ENCODE measurements around the gene SMIM7. TPM values are rescaled to one million over a fixed set of nuclear protein-coding genes. Genes with fewer than 3 reads are reported as not detected.
A peak's percentile ranks its signal among the peaks of the same experiment; 100 is the strongest.
"Not testable (repeated sequence)": the region's sequence is repeated elsewhere in the genome, so short reads cannot be mapped to it uniquely, and the experiment has no call there.

The SMIM7 gene
- total RNA-seq, 1 donor from 2014 or later: 76.7 TPM

- H3K27me3 ChIP-seq: no peaks in the 10 kb centered on the region
- intact Hi-C loops (cut with DNase I): no loop called here
- TF ChIP-seq, protein P1, sequence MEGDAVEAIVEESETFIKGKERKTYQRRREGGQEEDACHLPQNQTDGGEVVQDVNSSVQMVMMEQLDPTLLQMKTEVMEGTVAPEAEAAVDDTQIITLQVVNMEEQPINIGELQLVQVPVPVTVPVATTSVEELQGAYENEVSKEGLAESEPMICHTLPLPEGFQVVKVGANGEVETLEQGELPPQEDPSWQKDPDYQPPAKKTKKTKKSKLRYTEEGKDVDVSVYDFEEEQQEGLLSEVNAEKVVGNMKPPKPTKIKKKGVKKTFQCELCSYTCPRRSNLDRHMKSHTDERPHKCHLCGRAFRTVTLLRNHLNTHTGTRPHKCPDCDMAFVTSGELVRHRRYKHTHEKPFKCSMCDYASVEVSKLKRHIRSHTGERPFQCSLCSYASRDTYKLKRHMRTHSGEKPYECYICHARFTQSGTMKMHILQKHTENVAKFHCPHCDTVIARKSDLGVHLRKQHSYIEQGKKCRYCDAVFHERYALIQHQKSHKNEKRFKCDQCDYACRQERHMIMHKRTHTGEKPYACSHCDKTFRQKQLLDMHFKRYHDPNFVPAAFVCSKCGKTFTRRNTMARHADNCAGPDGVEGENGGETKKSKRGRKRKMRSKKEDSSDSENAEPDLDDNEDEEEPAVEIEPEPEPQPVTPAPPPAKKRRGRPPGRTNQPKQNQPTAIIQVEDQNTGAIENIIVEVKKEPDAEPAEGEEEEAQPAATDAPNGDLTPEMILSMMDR (IDR thresholded peaks at IDR 0.05): no peak
- no peaks in the 10 kb centered on the region for H3K4me1 ChIP-seq
- DNase-seq (no peak), ATAC-seq (no peak)
- H3K36me3 ChIP-seq: no peaks in the 10 kb centered on the region
- H3K9me3 ChIP-seq: no peaks in the 10 kb centered on the region
- H3K27ac ChIP-seq: no peak overlapping the region
- no peak overlapping the region for H3K4me3 ChIP-seq
These were observed 13.3 kb upstream of the SMIM7 start for GRCh38 chr19:16673231-16673630.

GRCh38 chr19:16671652-16672274 lies 11.8 kb upstream of the SMIM7 start:
- no peaks in the 10 kb centered on the region for H3K27me3 ChIP-seq
- no peaks in the 10 kb centered on the region for H3K36me3 ChIP-seq
- no peaks in the 10 kb centered on the region for H3K4me1 ChIP-seq
- intact Hi-C loops (cut with DNase I): no loop called here
- H3K9me3 ChIP-seq: no peaks in the 10 kb centered on the region
- H3K27ac ChIP-seq: no peak overlapping the region
- no peak overlapping the region for H3K4me3 ChIP-seq
- DNase-seq: no peak
- TF ChIP-seq, protein P1 (IDR thresholded peaks at IDR 0.05): no peak
- no peak for ATAC-seq

- Histone ChIP-seq H3K36me3 (no peaks in the 10 kb centered on the region), H3K27me3 (no peaks in the 10 kb centered on the region), H3K9me3 (no peaks in the 10 kb centered on the region), H3K4me3 (no peak overlapping the region), H3K27ac (no peak overlapping the region), H3K4me1 (no peaks in the 10 kb centered on the region)
- ATAC-seq: no peak
- no peak for DNase-seq
- TF ChIP-seq, protein P1 (IDR thresholded peaks at IDR 0.05): no peak
- intact Hi-C loops (cut with DNase I): no loop called here
These were observed 10.3 kb upstream of the SMIM7 start for GRCh38 chr19:16670291-16670690.

- ATAC-seq; H3K4me3 ChIP-seq; H3K36me3 ChIP-seq; H3K27ac ChIP-seq; intact Hi-C loops (cut with DNase I); H3K4me1 ChIP-seq; DNase-seq; H3K9me3 ChIP-seq; H3K27me3 ChIP-seq: not testable (repeated sequence)
These were observed 8.8 kb upstream of the SMIM7 start for GRCh38 chr19:16668702-16669101.

- H3K4me3 ChIP-seq: no peak overlapping the region
- H3K9me3 ChIP-seq: no peaks in the 10 kb centered on the region
- intact Hi-C loops (cut with DNase I): no loop called here
- H3K4me1 ChIP-seq: no peaks in the 10 kb centered on the region
- no peak for ATAC-seq
- H3K36me3 ChIP-seq: no peaks in the 10 kb centered on the region
- no peaks in the 10 kb centered on the region for H3K27me3 ChIP-seq
- TF ChIP-seq, protein P1 (IDR thresholded peaks at IDR 0.05): no peak
- H3K27ac ChIP-seq: no peak overlapping the region
- DNase-seq: no peak
These were observed 8.2 kb upstream of the SMIM7 start for GRCh38 chr19:16668176-16668575.

DNA sequence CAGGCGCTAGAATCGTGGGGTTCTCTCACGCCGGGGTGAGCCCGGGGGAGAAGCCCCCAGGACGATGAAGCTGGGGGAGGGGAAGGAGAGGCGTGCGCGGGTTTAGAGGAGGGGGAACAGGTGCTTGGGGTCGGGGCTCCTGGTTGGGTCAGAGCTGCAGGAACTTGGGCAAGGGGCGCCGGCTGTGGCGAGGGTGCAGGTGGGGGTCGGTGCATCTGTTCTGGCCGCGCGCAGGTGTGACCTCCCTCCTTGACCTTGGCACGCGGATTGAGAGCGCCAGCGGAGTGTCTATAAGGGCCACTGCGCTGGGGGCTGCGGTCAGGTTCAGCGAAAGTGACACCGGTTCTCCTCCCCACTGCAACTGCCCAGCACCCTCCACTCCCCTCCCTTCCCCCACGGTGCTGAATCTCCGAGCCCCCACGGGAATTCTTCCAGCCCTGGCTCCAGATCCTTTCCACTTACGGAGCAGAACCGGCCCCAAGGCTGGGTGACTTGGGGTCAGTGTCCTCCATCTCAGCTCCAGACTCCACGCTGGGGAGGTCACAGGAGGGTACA lies 1.6 kb upstream of the SMIM7 start:
- H3K4me3 ChIP-seq: peak overlapping the region; percentile 62
- intact Hi-C loops (cut with DNase I): no loop called here
- no peaks in the 10 kb centered on the region for H3K27me3 ChIP-seq
- peaks cover 24% of the 10 kb centered on the region for H3K36me3 ChIP-seq
- TF ChIP-seq, protein P1 (IDR thresholded peaks at IDR 0.05): no peak
- no peaks in the 10 kb centered on the region for H3K9me3 ChIP-seq
- peak; percentile 67 for DNase-seq
- H3K27ac ChIP-seq: peak overlapping the region; percentile 11
- no peak for ATAC-seq
- H3K4me1 ChIP-seq: peaks cover 20% of the 10 kb centered on the region
